HFFc6 (cell line): Measurements from ENCODE around the gene WRNIP1. TPM values are rescaled to one million over a fixed set of nuclear protein-coding genes. Genes with fewer than 3 reads are reported as not detected.

Source experiments
- DNase-seq: peaks from one replicate; pipeline ENCODE4 v3.0.0-alpha.2; 2018
- H3K27ac Mint-ChIP-seq: 2 replicates; pipeline ENCODE4 v1.8.0; 2020; ENCODE audit warnings: mild to moderate bottlenecking, mixed read lengths
- H3K27me3 Mint-ChIP-seq: 2 replicates; pipeline ENCODE4 v1.8.0; 2021; ENCODE audit warnings: mild to moderate bottlenecking, moderate library complexity, mixed read lengths; ENCODE audit not compliant: insufficient read depth
- H3K36me3 Mint-ChIP-seq: 2 replicates; pipeline ENCODE4 v1.8.0; 2021; ENCODE audit warnings: low read depth, mixed read lengths
- H3K4me1 Mint-ChIP-seq: 2 replicates; pipeline ENCODE4 v1.8.0; 2020; ENCODE audit warnings: low read depth, mixed read lengths
- H3K4me3 Mint-ChIP-seq: 2 replicates; pipeline ENCODE4 v1.8.0; 2020; ENCODE audit warnings: mild to moderate bottlenecking, moderate library complexity, mixed read lengths
- H3K9me3 Mint-ChIP-seq: 2 replicates; pipeline ENCODE4 v1.8.0; 2020; ENCODE audit warnings: mild to moderate bottlenecking, mixed read lengths
- total RNA-seq, 6 experiments: library from RNA; stranded (reverse); fragmentation: NEBNext Ultra II Directional; extraction: Animal tissue kit (Norgen Biotek cat#: 25700); gene quantifications; 2 replicates in 1 of 6; 3 replicates in 5 of 6; pipeline ENCODE4 v1.2.3, GENCODE V29; 2021
- TF ChIP-seq, protein P1 (sequence below): fragments of 200-600 bp; sonication (generic); IDR thresholded peaks from 2 replicates; pipeline ENCODE4 v1.5.0; 2021; ENCODE audit warnings: antibody characterized with exemption, mild to moderate bottlenecking

WRNIP1 gene
- total RNA-seq, 6 experiments from 2014 or later = 31.9 to 40.4 (median 33.5) TPM

DNA sequence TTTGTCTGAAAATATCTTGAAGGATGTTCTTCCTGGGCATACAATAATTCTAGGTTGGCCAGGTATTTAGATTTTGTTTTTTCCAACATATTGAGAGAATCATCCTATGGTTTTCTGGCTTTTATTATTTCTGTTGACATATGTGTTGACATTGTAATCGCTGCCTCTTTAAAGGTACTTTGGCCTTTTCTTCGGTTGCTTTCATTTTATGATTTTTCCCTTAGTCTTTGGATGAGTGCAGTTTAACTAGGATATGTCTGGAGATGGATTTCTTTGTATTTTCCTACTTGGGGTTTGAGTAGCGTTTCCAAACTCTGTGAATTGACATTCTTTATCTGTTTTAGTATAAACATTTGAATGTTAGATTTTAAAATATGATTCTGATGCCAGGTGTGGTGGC is 65.0 kb downstream of the WRNIP1 start:
- Mint-ChIP-seq H3K27ac (no peak overlapping the region), H3K4me1 (no peaks in the 10 kb centered on the region), H3K4me3 (no peak overlapping the region), H3K27me3 (no peaks in the 10 kb centered on the region), H3K36me3 (peaks cover 35% of the 10 kb centered on the region), H3K9me3 (no peaks in the 10 kb centered on the region)
- no peak for DNase-seq
- TF ChIP-seq, protein P1, sequence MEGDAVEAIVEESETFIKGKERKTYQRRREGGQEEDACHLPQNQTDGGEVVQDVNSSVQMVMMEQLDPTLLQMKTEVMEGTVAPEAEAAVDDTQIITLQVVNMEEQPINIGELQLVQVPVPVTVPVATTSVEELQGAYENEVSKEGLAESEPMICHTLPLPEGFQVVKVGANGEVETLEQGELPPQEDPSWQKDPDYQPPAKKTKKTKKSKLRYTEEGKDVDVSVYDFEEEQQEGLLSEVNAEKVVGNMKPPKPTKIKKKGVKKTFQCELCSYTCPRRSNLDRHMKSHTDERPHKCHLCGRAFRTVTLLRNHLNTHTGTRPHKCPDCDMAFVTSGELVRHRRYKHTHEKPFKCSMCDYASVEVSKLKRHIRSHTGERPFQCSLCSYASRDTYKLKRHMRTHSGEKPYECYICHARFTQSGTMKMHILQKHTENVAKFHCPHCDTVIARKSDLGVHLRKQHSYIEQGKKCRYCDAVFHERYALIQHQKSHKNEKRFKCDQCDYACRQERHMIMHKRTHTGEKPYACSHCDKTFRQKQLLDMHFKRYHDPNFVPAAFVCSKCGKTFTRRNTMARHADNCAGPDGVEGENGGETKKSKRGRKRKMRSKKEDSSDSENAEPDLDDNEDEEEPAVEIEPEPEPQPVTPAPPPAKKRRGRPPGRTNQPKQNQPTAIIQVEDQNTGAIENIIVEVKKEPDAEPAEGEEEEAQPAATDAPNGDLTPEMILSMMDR = no peak

DNA sequence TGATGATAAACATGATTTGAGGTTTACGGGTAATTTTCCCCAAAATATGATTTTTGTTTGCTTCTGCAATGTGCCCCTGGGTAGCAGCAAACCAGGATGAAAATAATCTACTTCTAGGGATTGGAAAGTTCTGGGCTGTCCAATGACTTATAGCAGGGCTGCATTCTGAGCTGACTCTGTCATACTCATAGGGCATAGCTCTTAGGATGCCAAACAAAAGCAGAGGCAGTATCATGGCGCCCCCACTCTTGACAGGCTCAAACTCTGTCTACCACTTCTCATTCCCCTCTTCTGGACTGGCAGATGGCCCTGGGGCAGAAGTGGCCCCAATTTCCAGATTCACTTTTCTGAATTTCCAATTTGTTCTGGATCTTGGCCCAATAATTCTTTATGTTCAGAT is 66.2 kb downstream of the WRNIP1 start:
- Mint-ChIP-seq H3K9me3 (no peaks in the 10 kb centered on the region), H3K4me1 (no peaks in the 10 kb centered on the region), H3K4me3 (no peak overlapping the region), H3K27me3 (no peaks in the 10 kb centered on the region), H3K36me3 (peaks cover 46% of the 10 kb centered on the region), H3K27ac (no peak overlapping the region)
- TF ChIP-seq, protein P1 = no peak
- no peak for DNase-seq

DNA sequence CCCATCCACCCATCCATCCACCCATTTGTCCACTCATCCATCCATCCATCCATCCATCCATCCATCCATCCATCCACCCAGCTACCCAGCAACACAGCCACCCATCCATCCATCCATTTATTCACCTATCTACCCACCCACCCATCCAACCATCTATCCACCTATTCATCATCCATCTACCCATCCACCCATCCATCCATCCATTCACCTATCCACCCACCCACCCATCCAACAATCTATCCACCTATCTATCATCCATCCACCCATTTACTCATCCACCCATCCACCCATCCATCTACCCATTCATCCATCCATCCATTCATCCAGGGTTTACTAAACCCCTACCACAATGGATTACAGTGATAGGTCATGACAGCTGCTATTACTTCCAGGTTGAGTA is 69.1 kb downstream of the WRNIP1 start:
- H3K27ac Mint-ChIP-seq = no peak overlapping the region
- no peak overlapping the region for H3K4me3 Mint-ChIP-seq
- TF ChIP-seq, protein P1 = no peak

More for the DNA sequence above, 69.1 kb downstream of the WRNIP1 start:
- Mint-ChIP-seq H3K36me3 (peaks cover 51% of the 10 kb centered on the region), H3K27me3 (no peaks in the 10 kb centered on the region), H3K4me1 (peaks cover 10% of the 10 kb centered on the region), H3K9me3 (no peaks in the 10 kb centered on the region)
- DNase-seq = no peak

Other genes starting within 250 kb of the WRNIP1 start
- gene MYLK4, start 14.5 kb upstream of the WRNIP1 start, total RNA-seq = under 1 TPM; 0.10 to 0.21 (median 0.12) TPM
- gene SERPINB1, start 76.5 kb downstream of the WRNIP1 start, total RNA-seq = 10 to 100 TPM; 21.1 to 39.2 (median 29.3) TPM
- gene SERPINB9, start 137.9 kb downstream of the WRNIP1 start, total RNA-seq = 1 to 10 TPM in 3 of 6 experiments, under 1 TPM in 3; 0.73 to 1.4 (median 1.1) TPM
- gene SERPINB6, start 206.2 kb downstream of the WRNIP1 start, total RNA-seq = 100 to 1,000 TPM; 109 to 142 (median 134) TPM
- 10 to 100 TPM; 28.9 to 48.6 (median 43.6) TPM for gene NQO2, start 234.5 kb downstream of the WRNIP1 start, total RNA-seq